Activated T-helper 17 cell treated with anti-CD3 and anti-CD28 coated beads, Interleukin-2, amount 50 U/mL, for 72 hours (primary cell): ENCODE results near the gene LYST. TPM values are rescaled to one million over a fixed set of nuclear protein-coding genes. Genes with fewer than 3 reads are reported as not detected.
A peak's percentile ranks its signal among the peaks of the same experiment; 100 is the strongest.
"Not testable (repeated sequence)": the region's sequence is repeated elsewhere in the genome, so short reads cannot be mapped to it uniquely, and the experiment has no call there.

Experiments
- ATAC-seq: fragments of 150-1000 bp; cut with Tn5 transposase; replicated peaks from 2 replicates; pipeline ENCODE4 v1.10.0; 2021; ENCODE audit warnings: mild to moderate bottlenecking, moderate library complexity
- H3K27ac Mint-ChIP-seq: one replicate; pipeline ENCODE4 v1.8.0; 2022; ENCODE audit warnings: mixed read lengths
- H3K27me3 Mint-ChIP-seq: one replicate; pipeline ENCODE4 v1.8.0; 2022; ENCODE audit warnings: mixed read lengths
- H3K36me3 Mint-ChIP-seq: one replicate; pipeline ENCODE4 v1.8.0; 2022; ENCODE audit warnings: low read depth, mild to moderate bottlenecking, mixed read lengths
- H3K4me1 Mint-ChIP-seq: one replicate; pipeline ENCODE4 v1.8.0; 2022; ENCODE audit warnings: mixed read lengths
- H3K4me3 Mint-ChIP-seq: one replicate; pipeline ENCODE4 v1.8.0; 2022; ENCODE audit warnings: mild to moderate bottlenecking, mixed read lengths
- H3K9me3 Mint-ChIP-seq: one replicate; pipeline ENCODE4 v1.8.0; 2022; ENCODE audit warnings: mixed read lengths
- total RNA-seq, 2 donors: library from RNA; stranded (reverse); gene quantifications; one replicate each; pipeline ENCODE4 v1.2.3, GENCODE V29; 2022

Gene LYST
- total RNA-seq, 2 donors from 2014 or later = 19.8 to 41.2 TPM

DNA sequence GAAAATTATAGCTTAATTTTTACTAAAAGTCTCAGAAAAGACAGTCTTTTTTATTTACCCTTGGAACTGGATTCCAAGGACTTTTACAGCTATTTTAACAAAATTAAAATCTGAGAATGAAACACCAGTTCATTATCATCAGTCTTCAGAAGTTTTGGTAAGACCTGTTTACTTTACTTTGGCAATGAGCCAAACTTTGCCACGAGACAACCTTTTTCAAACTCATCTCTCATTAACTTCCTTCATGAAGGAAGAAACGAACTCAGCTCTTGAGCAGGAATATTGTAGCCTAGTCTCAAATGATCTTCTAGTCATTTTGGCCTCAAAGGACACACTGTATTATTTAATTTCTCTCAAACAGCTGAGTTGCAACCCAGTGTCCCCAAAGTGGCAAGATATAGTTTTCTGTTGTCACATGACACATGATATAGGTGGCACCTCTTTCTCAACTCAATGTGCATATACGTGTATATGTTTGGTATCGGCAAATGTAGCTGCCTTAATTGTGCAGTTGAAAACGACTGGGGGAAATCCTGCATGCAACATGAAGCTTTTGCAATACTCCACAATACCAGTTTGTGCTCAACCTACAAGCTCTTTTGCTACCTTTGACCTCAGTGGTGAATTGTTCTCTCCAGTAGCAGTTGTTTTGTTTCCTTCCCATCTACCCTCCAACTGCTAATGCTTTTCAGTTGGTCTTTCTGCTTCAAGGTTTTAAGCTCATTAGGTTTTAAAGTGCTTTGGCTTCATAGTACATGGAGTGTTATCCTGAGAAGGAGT, 208.8 kb downstream of the LYST start:
- ATAC-seq = no peak
- no peak overlapping the region for H3K27ac Mint-ChIP-seq
- peaks cover 29% of the 10 kb centered on the region for H3K36me3 Mint-ChIP-seq
- no peak overlapping the region for H3K4me3 Mint-ChIP-seq
- H3K9me3 Mint-ChIP-seq = peaks cover 4% of the 10 kb centered on the region
- peaks cover 18% of the 10 kb centered on the region for H3K27me3 Mint-ChIP-seq
- no peaks in the 10 kb centered on the region for H3K4me1 Mint-ChIP-seq

DNA sequence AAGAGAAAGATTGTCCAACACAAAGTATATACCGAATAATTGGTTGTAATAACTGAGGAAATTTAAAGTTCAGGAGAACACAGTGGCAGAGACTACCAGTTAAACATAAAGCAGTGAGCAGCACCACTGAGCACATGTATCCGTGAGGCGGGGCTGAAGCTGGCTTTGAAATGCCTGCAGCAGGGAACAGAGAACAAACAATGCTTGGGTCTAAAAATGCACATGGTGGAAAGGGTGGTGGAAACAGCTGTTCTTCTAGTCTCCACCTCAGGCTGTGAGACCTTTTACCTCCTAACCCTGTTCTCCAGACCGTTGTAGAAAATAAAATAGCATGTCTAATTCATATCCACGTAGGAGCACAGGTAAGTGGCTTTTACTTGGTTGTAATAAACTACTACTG, 209.4 kb downstream of the LYST start:
- peaks cover 4% of the 10 kb centered on the region for H3K9me3 Mint-ChIP-seq
- H3K4me3 Mint-ChIP-seq = no peak overlapping the region
- H3K4me1 Mint-ChIP-seq = no peaks in the 10 kb centered on the region
- H3K27me3 Mint-ChIP-seq = peaks cover 24% of the 10 kb centered on the region
- H3K27ac Mint-ChIP-seq = no peak overlapping the region
- no peak for ATAC-seq
- peaks cover 22% of the 10 kb centered on the region for H3K36me3 Mint-ChIP-seq

DNA sequence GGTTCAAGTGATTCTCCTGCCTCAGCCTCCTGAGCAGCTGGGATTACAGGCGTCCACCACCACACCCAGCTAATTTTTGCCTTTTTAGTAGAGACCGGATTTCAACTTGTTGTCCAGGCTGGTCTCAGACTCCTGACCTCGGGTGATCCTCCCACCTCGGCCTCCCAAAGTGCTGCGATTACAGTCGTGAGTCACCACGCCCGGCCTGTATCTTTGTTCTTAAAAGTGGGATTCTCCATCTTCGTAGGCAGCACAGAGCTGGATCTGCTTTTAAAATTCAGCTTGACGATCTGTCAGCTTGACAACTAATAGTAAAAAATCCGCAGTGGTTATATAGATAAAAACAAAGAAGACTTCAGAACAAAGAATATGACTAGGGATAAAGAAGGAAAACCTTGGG, 214.3 kb downstream of the LYST start:
- Mint-ChIP-seq H3K9me3 (peaks cover 4% of the 10 kb centered on the region), H3K4me3 (no peak overlapping the region), H3K27me3 (peaks cover 44% of the 10 kb centered on the region), H3K27ac (no peak overlapping the region), H3K4me1 (peaks cover 5% of the 10 kb centered on the region), H3K36me3 (peaks cover 13% of the 10 kb centered on the region)
- ATAC-seq = no peak

DNA sequence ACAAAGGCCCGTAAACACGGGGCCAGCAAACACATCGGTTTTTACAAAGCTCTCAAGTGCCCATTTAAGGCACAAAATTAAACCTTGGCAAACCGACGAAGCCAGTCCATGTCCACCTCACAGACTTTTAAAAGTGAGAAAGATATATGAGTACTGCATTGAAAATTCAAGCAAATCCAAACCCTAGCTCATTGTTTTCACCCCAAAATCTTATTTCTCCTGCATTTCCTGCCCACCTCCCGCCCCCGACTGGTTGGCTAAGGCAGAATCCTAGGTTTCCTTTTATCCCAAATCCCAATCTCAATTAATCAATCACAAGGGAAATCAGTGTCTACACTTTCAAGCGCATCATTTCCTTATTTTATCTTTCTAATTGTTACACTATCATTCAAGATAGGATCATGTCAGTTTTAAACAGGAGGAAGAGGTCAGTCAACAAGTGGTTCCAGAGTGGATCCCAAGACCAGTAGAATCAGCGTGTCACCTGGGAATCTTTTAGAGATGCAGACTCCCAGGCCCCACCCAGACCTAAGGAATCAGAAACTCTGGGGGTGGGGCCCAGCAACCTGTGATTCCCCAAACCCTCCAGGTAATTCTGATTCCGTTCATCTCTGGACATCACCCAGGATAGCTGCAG, 215.4 kb downstream of the LYST start:
- peaks cover 4% of the 10 kb centered on the region for H3K9me3 Mint-ChIP-seq
- H3K27ac Mint-ChIP-seq = no peak overlapping the region
- ATAC-seq = no peak
- peak overlapping the region; percentile 56 for H3K4me3 Mint-ChIP-seq
- H3K4me1 Mint-ChIP-seq = peaks cover 5% of the 10 kb centered on the region
- H3K36me3 Mint-ChIP-seq = peaks cover 13% of the 10 kb centered on the region
- peaks cover 53% of the 10 kb centered on the region for H3K27me3 Mint-ChIP-seq

DNA sequence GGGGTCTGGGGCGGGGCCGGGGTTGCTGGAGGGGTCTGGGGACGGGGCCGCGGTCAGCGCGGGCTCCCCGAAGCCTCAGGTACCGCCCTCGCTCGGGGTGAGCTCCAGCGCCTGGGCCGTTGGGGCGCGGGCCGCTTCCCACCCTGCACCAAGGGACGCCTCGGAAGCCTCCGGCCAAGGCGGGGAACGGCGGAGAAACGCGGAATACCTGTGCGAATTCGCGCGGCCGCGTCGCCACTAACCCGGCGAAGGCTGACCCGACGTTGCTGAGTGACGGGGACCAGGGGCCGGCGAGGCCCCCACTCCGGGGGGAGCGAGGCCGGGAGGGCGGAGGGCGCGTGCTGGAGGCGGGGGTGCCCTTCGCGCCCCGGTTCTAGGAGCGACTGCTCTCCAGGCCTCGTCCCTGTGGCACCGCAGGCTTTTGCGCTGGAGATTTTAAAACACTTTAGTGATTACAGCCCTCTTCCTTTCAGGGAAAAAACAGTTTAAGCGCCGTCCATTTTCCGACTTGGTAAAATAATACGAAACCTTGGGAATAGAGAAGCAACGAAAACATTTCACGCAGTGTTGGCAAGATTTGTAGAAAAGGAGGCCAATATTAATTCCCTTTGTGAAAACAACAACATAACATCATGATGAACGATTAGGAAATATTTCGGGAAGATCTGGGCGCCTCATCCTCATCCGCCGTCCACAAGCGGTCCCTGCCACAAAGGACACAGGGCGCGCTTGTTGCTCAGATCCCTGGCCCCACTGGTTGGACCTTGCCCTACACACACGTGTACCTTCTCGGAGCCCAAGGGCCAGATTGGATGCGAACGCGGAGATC, 216.2 kb downstream of the LYST start:
- peak overlapping the region; percentile 56 for H3K4me3 Mint-ChIP-seq
- H3K9me3 Mint-ChIP-seq = peaks cover 4% of the 10 kb centered on the region
- H3K27me3 Mint-ChIP-seq = peaks cover 54% of the 10 kb centered on the region
- H3K27ac Mint-ChIP-seq = no peak overlapping the region
- ATAC-seq = peak; percentile 22
- peaks cover 5% of the 10 kb centered on the region for H3K4me1 Mint-ChIP-seq
- peaks cover 13% of the 10 kb centered on the region for H3K36me3 Mint-ChIP-seq

DNA sequence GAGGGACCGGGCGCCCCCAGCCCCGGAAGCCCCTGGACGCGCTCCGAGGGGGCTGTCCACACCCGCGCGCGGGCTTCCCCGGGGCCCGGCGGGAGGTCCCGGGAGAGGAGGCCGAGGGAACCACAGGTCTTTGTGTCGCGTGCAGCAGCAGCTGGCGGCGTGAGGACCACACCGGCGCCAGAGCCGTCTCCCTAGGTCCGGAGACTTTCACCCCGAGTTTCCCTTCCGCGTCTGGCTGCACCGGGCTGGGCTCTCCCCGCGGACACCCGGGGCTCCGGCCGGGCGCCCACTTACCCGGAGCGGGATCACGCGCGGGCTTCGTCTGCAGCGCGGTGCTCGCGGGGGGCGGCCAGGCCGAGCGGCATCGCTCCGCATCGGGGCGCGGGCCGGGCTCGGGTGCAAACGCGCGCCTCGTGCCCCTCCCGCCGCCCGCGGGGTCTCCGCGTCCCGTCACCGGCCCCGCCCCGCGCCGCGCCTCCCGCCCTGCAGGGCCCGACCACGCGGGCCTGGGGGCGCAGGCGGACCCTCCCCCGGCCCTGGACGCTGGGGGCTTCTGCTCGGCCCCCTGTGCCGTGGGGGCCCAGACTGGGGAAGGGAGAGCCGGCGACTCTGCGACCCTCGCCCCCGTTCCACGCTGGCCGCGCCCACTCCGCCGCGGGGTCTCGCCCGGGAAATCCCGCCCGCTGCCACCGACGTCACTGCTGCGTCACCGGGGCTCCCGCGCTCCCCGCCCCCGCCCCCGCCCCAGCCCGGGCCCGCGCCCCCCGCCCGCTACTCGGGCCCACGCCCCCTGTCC, 217.1 kb downstream of the LYST start, which contains the start of gene GNG4:
GNG4 (minus strand) TSS at position 417 of the 796 bp plus-strand sequence. CDS start 65,946 bp downstream, outside the sequence.
- Mint-ChIP-seq H3K4me1 (peaks cover 5% of the 10 kb centered on the region), H3K4me3 (peak within 1 kb of the TSS; percentile 79), H3K36me3 (peaks cover 13% of the 10 kb centered on the region), H3K27me3 (peaks cover 53% of the 10 kb centered on the region), H3K27ac (no peak within 1 kb of the TSS), H3K9me3 (peaks cover 4% of the 10 kb centered on the region)
- peak; percentile 42 for ATAC-seq

DNA sequence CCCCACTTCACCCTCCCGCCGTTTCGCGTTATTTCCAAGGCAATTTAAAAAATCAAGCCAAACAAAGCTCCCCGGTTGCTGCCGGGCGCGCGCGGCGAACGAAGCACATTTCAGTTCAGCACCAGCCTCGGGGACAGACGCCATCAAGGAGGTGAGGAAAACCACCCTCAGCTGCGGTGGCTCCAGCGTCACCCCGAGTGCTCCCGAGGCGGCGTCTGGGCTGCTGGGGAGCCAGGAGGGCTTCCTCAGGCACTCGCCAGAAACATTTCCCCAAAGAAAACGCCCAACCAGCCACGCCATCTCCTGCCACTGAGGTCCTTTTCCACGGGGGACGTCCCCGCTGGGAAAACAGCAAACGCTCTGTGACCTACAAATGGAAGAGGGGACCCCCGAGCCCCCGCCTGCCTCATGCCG, 217.7 kb downstream of the LYST start:
- Mint-ChIP-seq H3K4me1 (peaks cover 5% of the 10 kb centered on the region), H3K27me3 (peaks cover 49% of the 10 kb centered on the region), H3K9me3 (peaks cover 2% of the 10 kb centered on the region), H3K27ac (no peak overlapping the region), H3K4me3 (peak overlapping the region; percentile 79), H3K36me3 (peaks cover 13% of the 10 kb centered on the region)
- ATAC-seq = peak; percentile 81

DNA sequence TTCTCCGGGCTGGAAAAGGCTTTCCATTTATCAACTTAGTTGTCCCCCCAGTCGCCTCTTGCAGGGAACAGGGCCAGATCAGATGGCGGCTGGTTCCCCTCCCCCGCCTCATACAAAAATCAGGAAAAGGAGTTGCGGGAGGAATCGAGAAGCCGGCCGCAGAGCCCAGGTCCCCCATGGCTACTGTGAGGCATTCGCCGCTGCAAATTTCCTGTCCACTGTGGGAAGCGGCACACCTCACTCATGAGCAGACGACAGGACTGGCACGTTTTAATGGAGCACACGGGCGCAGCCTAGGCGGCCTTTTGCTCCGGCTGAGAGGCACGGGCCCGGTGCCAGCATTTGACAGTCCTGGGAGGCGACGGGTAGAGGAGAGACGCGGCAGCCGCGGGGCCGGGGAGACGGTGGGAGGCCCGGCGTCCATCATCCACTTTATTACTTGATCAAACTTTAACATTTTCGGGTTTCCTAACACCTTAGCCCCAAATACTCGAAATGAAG, 218.2 kb downstream of the LYST start:
- no peak overlapping the region for H3K27ac Mint-ChIP-seq
- H3K9me3 Mint-ChIP-seq = no peaks in the 10 kb centered on the region
- peaks cover 8% of the 10 kb centered on the region for H3K4me1 Mint-ChIP-seq
- H3K4me3 Mint-ChIP-seq = peak overlapping the region; percentile 79
- H3K27me3 Mint-ChIP-seq = peaks cover 45% of the 10 kb centered on the region
- ATAC-seq = no peak
- peaks cover 13% of the 10 kb centered on the region for H3K36me3 Mint-ChIP-seq

DNA sequence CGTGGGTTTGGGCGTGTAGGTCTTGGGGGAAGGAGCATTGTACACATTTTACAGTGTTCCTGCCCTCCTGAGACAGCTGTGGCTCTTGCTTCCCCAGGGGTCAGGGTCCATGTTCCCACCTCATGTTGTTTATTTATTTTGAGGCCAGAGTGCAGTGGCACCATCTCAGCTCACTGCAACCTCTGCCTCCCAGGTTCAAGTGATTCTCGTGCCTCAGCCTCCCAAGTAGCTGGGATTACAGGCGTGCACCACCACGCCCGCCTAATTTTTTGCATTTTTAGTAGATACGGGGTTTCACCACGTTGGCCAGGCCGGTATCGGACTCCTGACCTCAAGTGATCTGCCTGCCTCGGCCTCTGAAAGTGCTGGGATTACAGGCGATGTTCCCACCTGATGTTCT, 219.2 kb downstream of the LYST start:
- Mint-ChIP-seq H3K36me3 (peaks cover 13% of the 10 kb centered on the region), H3K27me3 (peaks cover 39% of the 10 kb centered on the region), H3K4me1 (peaks cover 17% of the 10 kb centered on the region)
- H3K27ac Mint-ChIP-seq, H3K4me3 Mint-ChIP-seq, ATAC-seq, H3K9me3 Mint-ChIP-seq: not testable (repeated sequence)

DNA sequence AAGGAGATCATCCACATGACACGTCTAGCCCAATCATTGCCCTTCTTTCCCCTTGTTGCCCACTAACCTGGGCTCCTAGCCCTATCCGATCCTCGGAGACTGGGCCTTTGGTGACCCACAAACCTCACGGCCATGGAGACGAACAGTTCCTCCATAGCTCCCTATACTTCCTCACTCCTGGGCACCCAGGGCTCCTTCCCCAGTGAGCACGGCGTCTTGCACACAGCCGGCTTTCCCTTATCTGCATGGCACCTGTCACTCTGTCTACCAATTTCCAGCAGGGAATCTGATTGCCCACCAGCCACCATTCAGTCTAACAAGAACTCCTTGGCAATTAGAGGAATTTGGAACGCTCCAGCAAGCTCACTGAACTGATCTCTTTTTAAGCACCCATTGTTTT, 220.2 kb downstream of the LYST start:
- Mint-ChIP-seq H3K4me3 (no peak overlapping the region), H3K27ac (no peak overlapping the region), H3K9me3 (no peaks in the 10 kb centered on the region), H3K36me3 (peaks cover 18% of the 10 kb centered on the region), H3K27me3 (peaks cover 32% of the 10 kb centered on the region), H3K4me1 (peaks cover 27% of the 10 kb centered on the region)
- no peak for ATAC-seq

DNA sequence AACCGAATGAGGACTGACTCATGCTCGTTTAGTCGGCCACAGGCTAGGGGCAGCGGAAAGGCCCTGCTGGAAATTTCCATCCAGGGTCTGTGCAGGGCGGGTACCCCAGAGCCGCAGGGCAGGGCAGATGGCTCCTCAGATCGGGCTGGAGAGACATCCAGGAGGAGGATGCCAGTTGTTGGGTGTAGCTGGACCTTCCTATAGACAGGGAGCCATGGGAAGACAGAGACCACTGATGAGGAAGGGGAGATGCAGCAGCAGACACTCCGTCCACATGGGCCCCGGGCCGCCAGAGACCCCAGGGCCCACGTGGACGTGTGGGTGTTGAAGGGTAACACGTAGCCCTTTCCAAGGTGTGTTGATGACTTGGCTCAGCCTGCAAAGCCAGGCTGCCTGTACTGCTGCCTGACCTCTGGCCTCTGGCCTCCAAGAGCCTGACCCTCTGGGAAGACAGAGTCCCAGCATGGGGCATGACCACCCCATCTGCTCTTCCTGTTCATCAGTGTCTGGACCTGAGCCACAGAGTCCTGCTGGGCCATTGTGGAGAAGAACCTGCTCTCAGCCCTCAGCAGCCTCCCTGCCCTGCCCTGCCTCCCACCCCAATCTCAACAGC, 221.9 kb downstream of the LYST start:
- ATAC-seq = no peak
- Mint-ChIP-seq H3K4me1 (peaks cover 27% of the 10 kb centered on the region), H3K27me3 (peaks cover 22% of the 10 kb centered on the region), H3K4me3 (peak overlapping the region; percentile 35), H3K9me3 (no peaks in the 10 kb centered on the region), H3K27ac (no peak overlapping the region), H3K36me3 (peaks cover 11% of the 10 kb centered on the region)

DNA sequence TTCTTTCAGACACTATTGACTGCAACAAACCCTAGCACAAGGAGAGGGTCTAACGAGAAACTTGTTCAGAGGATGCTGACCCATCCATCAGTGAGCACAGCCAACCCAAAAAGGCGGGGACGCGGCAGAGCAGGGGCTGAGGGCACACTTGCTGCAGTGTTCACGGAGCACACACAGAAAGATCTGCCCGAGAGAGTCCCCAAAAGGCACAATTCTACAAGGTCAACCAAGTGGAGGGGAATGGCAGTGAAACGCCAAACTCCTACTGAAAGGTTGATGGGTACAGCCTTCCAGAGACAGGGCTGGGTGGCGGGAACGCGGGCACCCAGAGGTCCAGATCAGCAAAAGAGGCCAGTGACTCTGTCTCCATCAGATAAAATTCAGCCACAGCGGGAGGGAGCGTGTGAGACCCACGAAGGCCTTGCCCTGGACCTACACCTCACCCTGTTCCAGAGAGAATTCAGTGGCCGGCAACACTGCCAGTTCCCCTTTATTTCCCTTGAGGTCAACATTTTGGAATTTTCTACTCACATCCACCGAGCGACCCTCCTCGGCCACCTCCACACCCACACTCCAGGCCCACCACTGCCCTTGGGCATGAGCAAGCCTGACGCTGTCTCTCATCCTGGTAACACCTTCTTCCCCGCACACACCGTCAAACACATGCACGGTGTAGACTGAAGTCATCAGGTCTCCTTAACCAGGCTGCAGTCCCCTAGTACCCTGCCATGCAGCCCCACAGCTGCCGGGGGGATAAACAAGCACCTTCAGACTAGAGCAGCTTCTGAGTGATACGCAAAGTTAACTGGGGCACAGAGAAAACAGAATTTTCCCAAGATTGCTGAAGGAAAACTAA, 222.6 kb downstream of the LYST start:
- Mint-ChIP-seq H3K27ac (no peak overlapping the region), H3K4me3 (peak overlapping the region; percentile 78), H3K36me3 (peaks cover 11% of the 10 kb centered on the region), H3K27me3 (peaks cover 22% of the 10 kb centered on the region), H3K9me3 (no peaks in the 10 kb centered on the region), H3K4me1 (peaks cover 27% of the 10 kb centered on the region)
- no peak for ATAC-seq

DNA sequence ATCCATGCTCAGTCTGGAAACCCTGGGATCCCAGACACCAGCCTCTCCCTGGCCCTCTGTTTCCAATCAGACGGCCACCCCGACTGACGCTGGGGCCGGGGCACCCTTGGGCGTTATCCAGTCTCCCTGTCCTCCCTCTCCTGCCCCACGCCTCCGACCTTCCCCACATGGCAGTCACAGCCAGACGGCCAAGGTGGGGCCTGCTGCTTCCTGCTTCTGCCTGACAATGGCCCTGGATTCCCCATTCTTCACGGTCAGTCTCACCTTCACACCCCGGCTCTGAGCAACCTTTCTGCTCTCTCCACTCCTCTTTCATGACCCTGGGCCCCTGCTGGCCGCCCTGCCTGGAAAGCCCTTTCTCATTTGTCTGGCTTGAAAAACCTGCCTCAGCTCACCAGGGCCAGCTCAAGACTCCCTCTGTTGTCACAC, 223.7 kb downstream of the LYST start:
- ATAC-seq = no peak
- Mint-ChIP-seq H3K27me3 (peaks cover 18% of the 10 kb centered on the region), H3K4me3 (peak overlapping the region; percentile 78), H3K4me1 (peaks cover 22% of the 10 kb centered on the region), H3K27ac (peak overlapping the region; percentile 90), H3K9me3 (no peaks in the 10 kb centered on the region), H3K36me3 (peaks cover 6% of the 10 kb centered on the region)
